RWPE1 (cell line): ENCODE data around the gene FYCO1.

ENCODE experiments used
- CTCF ChIA-PET: fragments of 350-600 bp; sonication (Branson Sonifier 250); formaldehyde crosslinking; extraction: SDS; loops from one replicate; lab custom pipeline; 2021; lab: Yijun Ruan, JAX
- POLR2A ChIA-PET: fragments of 400-600 bp; formaldehyde crosslinking; extraction: SDS; loops from one replicate; lab custom pipeline; 2020; ENCODE audit warnings: antibody characterized with exemption; ENCODE audit not compliant: low non-redundant PET; lab: Yijun Ruan, JAX
- DNase-seq: peaks from one replicate; pipeline ENCODE4 v3.0.0; 2012; ENCODE audit warnings: low spot score
- H3K27ac ChIP-seq: fragments of 450-650 bp; 2 replicates; pipeline ENCODE4 v1.5.1; 2017
- TF ChIP-seq, protein P1 (sequence below): fragments of 450-650 bp; conservative IDR thresholded peaks from 2 replicates; pipeline ENCODE4 v1.5.1; 2017; ENCODE audit warnings: low read depth, mild to moderate bottlenecking

FYCO1 gene

DNA sequence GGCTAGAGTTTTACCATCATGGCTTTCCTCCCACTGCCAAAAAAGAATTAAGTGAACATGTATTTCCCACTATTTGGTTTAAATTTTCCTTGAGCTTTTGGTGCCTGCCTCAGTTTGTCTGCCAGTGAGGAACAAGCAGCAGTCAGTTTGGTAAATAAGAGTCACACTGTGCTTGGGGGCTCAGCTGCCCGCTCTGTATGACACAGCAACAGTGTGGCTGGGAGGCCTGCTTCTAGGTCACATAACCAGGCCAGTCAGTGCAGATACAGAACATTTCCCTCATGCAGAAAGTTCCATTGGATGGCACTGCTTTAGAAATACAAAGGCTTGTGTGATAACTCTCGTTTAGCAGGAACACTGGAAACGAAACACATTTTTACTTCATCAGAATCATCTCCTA, 25.7 kb downstream of the FYCO1 start:
- ChIA-PET POLR2A (no interaction called here), CTCF (no interaction called here)
- no peak overlapping the region for H3K27ac ChIP-seq
- no peak for DNase-seq
- TF ChIP-seq, protein P1, sequence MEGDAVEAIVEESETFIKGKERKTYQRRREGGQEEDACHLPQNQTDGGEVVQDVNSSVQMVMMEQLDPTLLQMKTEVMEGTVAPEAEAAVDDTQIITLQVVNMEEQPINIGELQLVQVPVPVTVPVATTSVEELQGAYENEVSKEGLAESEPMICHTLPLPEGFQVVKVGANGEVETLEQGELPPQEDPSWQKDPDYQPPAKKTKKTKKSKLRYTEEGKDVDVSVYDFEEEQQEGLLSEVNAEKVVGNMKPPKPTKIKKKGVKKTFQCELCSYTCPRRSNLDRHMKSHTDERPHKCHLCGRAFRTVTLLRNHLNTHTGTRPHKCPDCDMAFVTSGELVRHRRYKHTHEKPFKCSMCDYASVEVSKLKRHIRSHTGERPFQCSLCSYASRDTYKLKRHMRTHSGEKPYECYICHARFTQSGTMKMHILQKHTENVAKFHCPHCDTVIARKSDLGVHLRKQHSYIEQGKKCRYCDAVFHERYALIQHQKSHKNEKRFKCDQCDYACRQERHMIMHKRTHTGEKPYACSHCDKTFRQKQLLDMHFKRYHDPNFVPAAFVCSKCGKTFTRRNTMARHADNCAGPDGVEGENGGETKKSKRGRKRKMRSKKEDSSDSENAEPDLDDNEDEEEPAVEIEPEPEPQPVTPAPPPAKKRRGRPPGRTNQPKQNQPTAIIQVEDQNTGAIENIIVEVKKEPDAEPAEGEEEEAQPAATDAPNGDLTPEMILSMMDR = no peak

DNA sequence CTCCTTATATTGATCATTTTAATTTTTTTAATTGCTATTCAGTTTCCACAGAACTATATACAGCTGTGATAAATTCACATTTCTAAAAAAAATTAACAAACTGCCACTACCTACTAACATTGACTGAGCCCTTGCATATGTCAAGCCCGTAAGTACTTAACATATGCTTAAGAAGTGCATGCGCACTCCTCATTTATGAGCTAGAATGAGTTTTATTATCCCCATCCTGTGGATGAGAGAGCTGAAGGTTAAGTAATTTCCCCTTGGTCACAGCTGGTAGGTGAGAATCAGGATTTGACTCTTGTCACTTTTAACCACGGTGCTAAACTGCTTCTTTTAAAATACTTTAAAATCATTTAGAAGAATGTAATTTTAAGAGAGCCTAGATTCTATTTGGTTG, 26.5 kb downstream of the FYCO1 start:
- TF ChIP-seq, protein P1 = no peak
- no peak for DNase-seq
- CTCF ChIA-PET = interaction anchor here (0.5 kb wide), 1 partner anchor 278 kb away, joined by 3 read pairs; no protein-coding TSS in a partner anchor
- H3K27ac ChIP-seq = no peak overlapping the region
- POLR2A ChIA-PET = no interaction called here

DNA sequence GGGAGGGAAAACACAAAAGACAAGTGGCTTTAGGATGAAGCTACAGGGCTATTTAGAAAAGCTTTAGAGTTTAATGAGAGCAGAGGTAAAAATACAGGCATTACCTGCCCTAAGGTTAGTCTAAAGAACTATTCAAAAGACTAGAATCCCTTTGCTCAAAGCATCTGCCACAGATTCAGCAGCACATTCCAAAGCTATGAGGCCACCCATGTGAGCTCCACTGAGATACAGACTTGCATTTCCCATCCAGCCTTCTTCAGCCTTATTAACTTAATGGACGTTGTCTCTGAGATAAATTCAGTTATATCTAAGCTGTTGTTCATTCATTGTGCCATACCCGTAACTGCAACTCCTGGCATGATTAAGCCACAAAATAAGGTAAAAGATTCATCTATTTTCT, 26.9 kb downstream of the FYCO1 start:
- CTCF ChIA-PET = interaction anchor here (0.5 kb wide), 1 partner anchor 278 kb away, joined by 3 read pairs; no protein-coding TSS in a partner anchor
- TF ChIP-seq, protein P1 = no peak
- POLR2A ChIA-PET = no interaction called here
- no peak overlapping the region for H3K27ac ChIP-seq
- DNase-seq = no peak

DNA sequence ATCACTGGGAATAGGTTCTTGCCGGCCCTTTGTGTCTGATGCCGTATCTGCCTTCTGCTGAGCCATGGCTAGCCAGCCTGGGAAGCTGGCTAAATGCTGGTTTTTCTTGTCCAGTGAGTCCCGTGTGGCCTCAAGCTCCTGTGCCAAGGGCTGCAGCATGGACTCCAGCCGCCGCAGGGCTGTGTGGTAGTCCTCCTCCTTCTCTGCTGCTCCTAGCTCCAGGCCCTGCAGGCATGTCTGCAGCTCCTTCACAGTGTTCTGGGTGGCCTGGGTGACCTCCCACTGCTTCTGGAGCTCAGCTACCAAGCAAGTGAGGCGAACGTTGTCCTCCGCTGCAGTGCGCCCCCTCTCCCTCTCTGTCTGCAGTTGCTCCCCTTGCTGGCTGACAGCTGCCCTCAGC, 27.5 kb downstream of the FYCO1 start:
- TF ChIP-seq, protein P1 = no peak
- ChIA-PET CTCF (no interaction called here), POLR2A (no interaction called here)
- no peak for DNase-seq
- H3K27ac ChIP-seq = no peak overlapping the region

DNA sequence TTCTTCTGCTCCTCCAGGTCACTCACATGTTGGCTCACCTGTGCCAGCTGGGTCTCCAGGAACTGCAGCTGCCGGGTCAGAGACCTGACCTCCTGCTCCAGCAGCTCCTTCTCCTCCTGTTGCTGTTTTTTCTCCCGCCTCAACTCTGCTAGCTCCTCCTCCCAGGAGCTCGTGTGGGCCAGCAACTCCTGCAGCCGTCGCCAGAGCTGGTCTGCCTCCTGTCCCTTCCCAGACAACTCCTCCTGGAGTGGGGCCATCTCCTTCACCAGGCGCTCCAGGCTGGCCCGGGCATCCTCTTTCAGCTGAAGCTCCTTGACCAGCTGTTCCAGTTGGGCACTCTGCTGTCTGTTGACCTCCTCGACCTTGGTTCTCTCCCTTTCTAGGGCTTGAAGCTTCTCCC, 27.9 kb downstream of the FYCO1 start:
- H3K27ac ChIP-seq = no peak overlapping the region
- TF ChIP-seq, protein P1 = no peak
- ChIA-PET CTCF (no interaction called here), POLR2A (no interaction called here)
- DNase-seq = no peak

DNA sequence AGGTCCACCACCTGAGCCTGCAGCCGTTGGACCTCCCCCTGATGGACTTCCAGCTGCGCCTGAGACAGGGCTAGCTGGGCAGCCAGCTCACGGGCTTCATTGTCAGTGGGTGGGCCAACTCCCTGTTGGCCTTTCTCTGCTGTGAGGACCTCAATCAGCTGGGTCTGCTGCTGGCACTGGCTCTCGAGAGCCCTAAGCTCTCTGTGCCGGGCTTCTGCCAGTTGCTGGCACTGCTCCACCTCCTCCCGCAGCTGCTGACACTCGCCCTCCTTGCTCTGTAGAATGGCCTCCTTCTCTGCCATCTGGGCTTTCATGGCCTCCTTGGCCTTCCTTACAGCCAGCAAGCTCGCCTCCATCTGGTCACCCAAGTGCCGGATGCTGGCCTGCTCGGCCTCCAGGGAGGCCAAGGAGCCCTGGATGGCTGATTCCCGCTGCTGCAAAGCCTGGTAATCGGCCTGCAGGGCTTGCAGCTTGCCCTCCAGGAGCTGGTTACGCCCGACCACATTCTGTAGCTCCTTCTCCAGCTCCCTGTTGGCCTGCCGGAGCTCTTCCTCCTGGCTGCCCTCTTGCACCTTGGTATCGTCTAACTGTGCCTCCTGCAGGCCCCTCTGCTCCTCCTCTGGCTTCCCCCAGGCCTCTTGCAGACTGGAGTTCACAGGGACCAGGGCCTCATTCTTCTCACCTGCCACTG, 28.5 kb downstream of the FYCO1 start:
- DNase-seq = no peak
- TF ChIP-seq, protein P1 = no peak
- CTCF ChIA-PET = no interaction called here
- POLR2A ChIA-PET = no interaction called here
- no peak overlapping the region for H3K27ac ChIP-seq
